ENCODE data around the gene TEX22.

Gene TEX22

GRCh38 chr14:105458571-105458970 is 60.2 kb downstream of the TEX22 start:
- no peak for TF ChIP-seq CTCF (conservative IDR thresholded peaks at IDR 0.05; ENCODE audit: low read length)
- no peak for TF ChIP-seq EZH2phosphoT487 (IDR thresholded peaks at IDR 0.05; ENCODE audit: borderline replicate concordance)
- Histone ChIP-seq H3K36me3 (ENCODE audit: insufficient read depth, low read length) (peaks cover 53% of the 10 kb centered on the region; the same call in 1 of the 2 replicates), H3K9me2 (replicated peaks; ENCODE audit: low read depth, low read length) (no peaks in the 10 kb centered on the region), H3K4me3 (ENCODE audit: low read length, poor library complexity, severe bottlenecking) (no peak overlapping the region), H3K9ac (ENCODE audit: low read depth, low read length, poor library complexity, severe bottlenecking) (no peak overlapping the region), H3K4me2 (ENCODE audit: low read depth, low read length, poor library complexity, severe bottlenecking) (no peak overlapping the region), H3K79me2 (ENCODE audit: insufficient read depth, low read length) (no peaks in the 10 kb centered on the region), H3K4me1 (ENCODE audit: insufficient read depth, low read length, poor library complexity, severe bottlenecking) (no peaks in the 10 kb centered on the region), H4K20me1 (ENCODE audit: insufficient read depth, low read length, poor library complexity, severe bottlenecking) (no peaks in the 10 kb centered on the region), H3K27me3 (ENCODE audit: insufficient read depth, low read length, poor library complexity, severe bottlenecking) (no peaks in the 10 kb centered on the region), H3F3A (ENCODE audit: low read depth) (no peaks in the 10 kb centered on the region), H3K9me3 (ENCODE audit: insufficient read depth, low read depth, low read length) (no peaks in the 10 kb centered on the region), H2AFZ (ENCODE audit: low read length) (no peak overlapping the region)

- H3K4me3 ChIP-seq (ENCODE audit: low read length, poor library complexity, severe bottlenecking) = no peak overlapping the region
- no peaks in the 10 kb centered on the region for H3K9me3 ChIP-seq (ENCODE audit: insufficient read depth, low read depth, low read length)
- no peak overlapping the region for H3K9ac ChIP-seq (ENCODE audit: low read depth, low read length, poor library complexity, severe bottlenecking)
- no peaks in the 10 kb centered on the region for H3K9me2 ChIP-seq (replicated peaks; ENCODE audit: low read depth, low read length)
- H3K79me2 ChIP-seq (ENCODE audit: insufficient read depth, low read length) = no peaks in the 10 kb centered on the region
- TF ChIP-seq EZH2phosphoT487 (IDR thresholded peaks at IDR 0.05; ENCODE audit: borderline replicate concordance) (no peak), CTCF (conservative IDR thresholded peaks at IDR 0.05; ENCODE audit: low read length) (no peak)
- peaks cover 53% of the 10 kb centered on the region; the same call in 1 of the 2 replicates for H3K36me3 ChIP-seq (ENCODE audit: insufficient read depth, low read length)
- H3K27me3 ChIP-seq (ENCODE audit: insufficient read depth, low read length, poor library complexity, severe bottlenecking) = no peaks in the 10 kb centered on the region
- H3F3A ChIP-seq (ENCODE audit: low read depth) = no peaks in the 10 kb centered on the region
- no peaks in the 10 kb centered on the region for H3K4me1 ChIP-seq (ENCODE audit: insufficient read depth, low read length, poor library complexity, severe bottlenecking)
- no peak overlapping the region for H2AFZ ChIP-seq (ENCODE audit: low read length)
- no peak overlapping the region for H3K4me2 ChIP-seq (ENCODE audit: low read depth, low read length, poor library complexity, severe bottlenecking)
- H4K20me1 ChIP-seq (ENCODE audit: insufficient read depth, low read length, poor library complexity, severe bottlenecking) = no peaks in the 10 kb centered on the region
These were observed 61.8 kb downstream of the TEX22 start for GRCh38 chr14:105460116-105460515.

GRCh38 chr14:105460616-105461015 is 62.3 kb downstream of the TEX22 start:
- Histone ChIP-seq H3K4me2 (ENCODE audit: low read depth, low read length, poor library complexity, severe bottlenecking) (no peak overlapping the region), H3K9me2 (replicated peaks; ENCODE audit: low read depth, low read length) (no peaks in the 10 kb centered on the region), H3K4me1 (ENCODE audit: insufficient read depth, low read length, poor library complexity, severe bottlenecking) (no peaks in the 10 kb centered on the region), H3K9me3 (ENCODE audit: insufficient read depth, low read depth, low read length) (no peaks in the 10 kb centered on the region), H3K79me2 (ENCODE audit: insufficient read depth, low read length) (no peaks in the 10 kb centered on the region), H3K4me3 (ENCODE audit: low read length, poor library complexity, severe bottlenecking) (no peak overlapping the region), H3K9ac (ENCODE audit: low read depth, low read length, poor library complexity, severe bottlenecking) (no peak overlapping the region), H3F3A (ENCODE audit: low read depth) (no peaks in the 10 kb centered on the region), H3K27me3 (ENCODE audit: insufficient read depth, low read length, poor library complexity, severe bottlenecking) (no peaks in the 10 kb centered on the region), H3K36me3 (ENCODE audit: insufficient read depth, low read length) (peaks cover 51% of the 10 kb centered on the region; the same call in 1 of the 2 replicates), H2AFZ (ENCODE audit: low read length) (no peak overlapping the region), H4K20me1 (ENCODE audit: insufficient read depth, low read length, poor library complexity, severe bottlenecking) (no peaks in the 10 kb centered on the region)
- no peak for TF ChIP-seq EZH2phosphoT487 (IDR thresholded peaks at IDR 0.05; ENCODE audit: borderline replicate concordance)

- Histone ChIP-seq H3K9me3 (ENCODE audit: insufficient read depth, low read depth, low read length) (no peaks in the 10 kb centered on the region), H3K4me3 (ENCODE audit: low read length, poor library complexity, severe bottlenecking) (no peak overlapping the region), H3K27me3 (ENCODE audit: insufficient read depth, low read length, poor library complexity, severe bottlenecking) (no peaks in the 10 kb centered on the region), H4K20me1 (ENCODE audit: insufficient read depth, low read length, poor library complexity, severe bottlenecking) (no peaks in the 10 kb centered on the region), H3K9me2 (replicated peaks; ENCODE audit: low read depth, low read length) (no peaks in the 10 kb centered on the region), H3K36me3 (ENCODE audit: insufficient read depth, low read length) (peaks cover 43% of the 10 kb centered on the region; the same call in 1 of the 2 replicates), H3K4me2 (ENCODE audit: low read depth, low read length, poor library complexity, severe bottlenecking) (no peak overlapping the region), H3K9ac (ENCODE audit: low read depth, low read length, poor library complexity, severe bottlenecking) (no peak overlapping the region), H3K4me1 (ENCODE audit: insufficient read depth, low read length, poor library complexity, severe bottlenecking) (no peaks in the 10 kb centered on the region), H3K79me2 (ENCODE audit: insufficient read depth, low read length) (no peaks in the 10 kb centered on the region), H2AFZ (ENCODE audit: low read length) (no peak overlapping the region), H3F3A (ENCODE audit: low read depth) (no peaks in the 10 kb centered on the region)
- TF ChIP-seq EZH2phosphoT487 (IDR thresholded peaks at IDR 0.05; ENCODE audit: borderline replicate concordance) (no peak), CTCF (conservative IDR thresholded peaks at IDR 0.05; ENCODE audit: low read length) (no peak)
These were observed 63.6 kb downstream of the TEX22 start for GRCh38 chr14:105461903-105462302.

Data from Loucy (cell line).